Fibroblast of peridontal ligament (primary cell): ENCODE measurements around the gene TTC7B.

Source experiments
- DNase-seq: peaks from one replicate; pipeline ENCODE4 v3.0.0-alpha.2; 2010; ENCODE audit errors: extremely low read depth

Gene TTC7B

DNA sequence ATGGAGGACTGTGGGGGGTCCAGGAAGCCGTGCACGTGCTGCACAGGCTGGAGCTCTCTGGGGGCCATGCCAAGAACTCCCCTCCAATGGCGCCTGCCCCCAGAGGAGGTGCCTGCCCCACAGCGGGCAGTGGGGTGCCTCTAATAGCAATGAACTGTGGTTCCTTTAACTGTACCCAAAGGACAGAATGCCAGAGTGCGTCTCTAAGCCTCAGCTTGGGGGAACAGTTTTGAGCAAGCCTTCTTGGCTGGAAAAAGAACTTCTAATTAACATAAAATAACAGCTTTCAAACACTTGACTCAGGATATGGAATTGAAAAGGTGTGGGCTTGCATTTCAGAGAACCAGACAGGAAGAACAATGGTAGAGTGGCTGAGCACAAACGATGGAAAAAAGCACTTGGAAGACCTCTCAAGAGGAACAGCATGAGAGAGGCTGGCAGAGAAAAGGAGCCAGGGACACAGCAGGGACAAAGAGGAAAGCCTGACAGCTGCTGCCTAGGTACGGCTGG lies 195.6 kb downstream of the TTC7B start:
- no peak for DNase-seq

DNA sequence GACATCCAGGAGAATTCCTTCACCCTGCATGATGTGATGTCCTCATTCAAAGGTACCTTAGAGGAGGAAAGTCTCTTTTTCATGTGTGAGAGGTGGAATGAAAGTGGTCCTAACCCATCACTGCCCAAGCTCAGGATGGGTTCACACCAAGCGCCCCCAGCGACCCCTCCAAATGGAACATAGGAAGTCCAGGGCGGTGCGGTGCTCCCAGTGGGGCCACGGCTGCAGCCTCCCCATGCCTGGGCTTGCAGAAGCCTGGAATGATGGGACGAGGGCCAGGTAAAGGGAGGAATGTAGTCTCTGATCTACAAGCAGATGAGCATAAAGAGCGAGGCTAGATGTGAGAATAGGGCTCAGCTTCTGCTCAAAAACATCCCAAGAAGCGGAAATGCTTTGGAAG lies 196.3 kb downstream of the TTC7B start:
- DNase-seq: no peak

- no peak for DNase-seq
These were observed 198.3 kb downstream of the TTC7B start for GRCh38 chr14:90617961-90618360.

DNA sequence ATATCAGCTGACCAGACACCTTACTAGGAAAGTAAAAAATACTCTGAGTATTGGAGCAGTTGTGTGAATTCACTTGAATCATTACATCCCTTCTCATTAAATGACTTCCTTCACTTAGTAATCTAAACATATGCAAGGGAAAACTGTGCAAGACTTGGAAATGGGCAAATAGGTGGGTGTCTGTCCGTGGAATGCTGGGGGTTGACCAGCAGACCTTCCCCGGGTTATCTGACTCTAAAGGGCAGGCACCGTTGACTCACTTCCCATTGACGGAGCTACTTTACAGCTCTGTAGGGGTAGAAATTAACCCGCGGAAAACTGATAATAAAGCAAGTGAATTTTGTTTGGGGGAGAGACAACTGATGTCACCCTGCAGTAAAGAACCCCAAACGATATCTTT lies 199.3 kb downstream of the TTC7B start:
- no peak for DNase-seq

- no peak for DNase-seq
These were observed 199.9 kb downstream of the TTC7B start for GRCh38 chr14:90616313-90616712.

- no peak for DNase-seq
These were observed 200.6 kb downstream of the TTC7B start for GRCh38 chr14:90615517-90616060.

GRCh38 chr14:90614696-90615516 lies 201.3 kb downstream of the TTC7B start:
- DNase-seq: no peak

DNA sequence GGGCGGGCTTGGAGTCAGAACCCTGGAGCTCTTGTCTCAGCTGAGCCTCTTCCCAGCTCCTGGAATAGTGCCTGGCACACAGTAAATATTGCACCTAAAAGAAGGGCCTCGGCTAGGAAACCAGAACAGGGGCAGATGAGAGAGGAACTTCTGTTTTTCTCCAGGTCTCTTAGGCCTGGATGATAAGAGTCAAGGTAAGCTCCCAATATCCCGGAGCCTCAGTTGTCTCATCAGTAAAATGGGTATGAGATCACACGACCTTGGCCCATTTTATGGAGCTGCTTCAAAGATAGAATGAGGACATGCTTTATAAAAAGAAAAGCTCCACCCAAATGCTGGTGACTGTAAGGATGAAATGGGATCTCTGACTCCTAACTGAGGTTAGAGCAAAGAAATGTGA lies 202.2 kb downstream of the TTC7B start:
- DNase-seq: no peak

DNA sequence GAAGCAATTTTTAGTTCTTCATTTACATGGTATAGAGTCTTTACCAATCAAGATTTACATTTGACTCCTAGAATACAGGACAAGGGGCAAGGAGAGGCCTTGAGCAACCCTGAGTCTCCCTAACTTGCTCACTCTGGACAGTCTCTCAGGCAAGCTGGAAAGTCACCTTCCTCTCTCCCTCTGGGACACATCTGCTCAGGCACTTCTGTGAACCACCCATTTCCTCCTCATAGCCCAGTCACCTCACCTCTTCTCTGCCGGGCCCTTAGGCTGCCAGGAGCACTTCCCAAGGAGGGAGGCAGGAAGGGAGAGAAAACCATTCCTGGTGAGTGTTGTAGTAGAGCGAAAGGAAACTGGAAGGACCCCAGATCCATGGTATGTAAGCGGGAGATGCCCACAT lies 202.8 kb downstream of the TTC7B start:
- DNase-seq: no peak

DNA sequence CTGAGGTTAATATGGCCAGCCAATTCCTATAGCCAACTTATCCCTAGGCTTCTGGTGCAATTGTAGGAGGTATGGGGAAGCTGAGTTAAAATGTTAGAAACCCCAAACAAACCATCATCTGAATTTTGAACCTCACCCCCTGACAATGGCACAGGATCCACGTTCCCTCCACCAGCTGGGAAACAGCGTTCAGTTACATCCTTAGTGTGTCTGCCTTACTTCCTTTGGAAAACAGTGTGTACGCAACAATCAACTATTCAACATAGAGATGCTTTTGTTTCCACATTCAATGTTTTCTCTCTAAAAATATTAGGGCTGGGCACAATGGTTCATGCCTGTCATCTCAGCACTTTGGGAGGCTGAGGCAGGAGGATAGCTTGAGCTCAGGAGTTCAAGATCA lies 203.4 kb downstream of the TTC7B start:
- no peak for DNase-seq

- DNase-seq: peak; percentile 46
These were observed 204.3 kb downstream of the TTC7B start for GRCh38 chr14:90611936-90612335.

DNA sequence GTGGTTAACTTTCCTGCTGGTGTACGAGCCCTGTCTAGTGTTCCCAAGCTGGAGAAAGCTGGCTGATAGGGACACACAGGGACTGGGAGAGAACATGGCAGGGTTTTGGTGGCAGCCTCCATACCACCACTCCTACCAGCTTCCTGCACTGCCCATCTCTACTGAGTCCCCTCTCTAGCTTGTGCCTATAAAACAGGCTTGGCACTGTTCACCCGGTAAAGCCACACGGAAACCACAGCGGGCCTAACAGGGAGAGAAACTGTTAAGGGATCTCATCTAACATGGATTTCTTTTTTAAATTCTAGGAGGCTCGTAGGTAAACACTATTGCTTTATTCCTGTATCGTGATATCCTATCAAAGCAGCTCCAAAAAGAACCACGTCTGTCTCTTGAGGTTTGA lies 204.7 kb downstream of the TTC7B start:
- DNase-seq: no peak

DNA sequence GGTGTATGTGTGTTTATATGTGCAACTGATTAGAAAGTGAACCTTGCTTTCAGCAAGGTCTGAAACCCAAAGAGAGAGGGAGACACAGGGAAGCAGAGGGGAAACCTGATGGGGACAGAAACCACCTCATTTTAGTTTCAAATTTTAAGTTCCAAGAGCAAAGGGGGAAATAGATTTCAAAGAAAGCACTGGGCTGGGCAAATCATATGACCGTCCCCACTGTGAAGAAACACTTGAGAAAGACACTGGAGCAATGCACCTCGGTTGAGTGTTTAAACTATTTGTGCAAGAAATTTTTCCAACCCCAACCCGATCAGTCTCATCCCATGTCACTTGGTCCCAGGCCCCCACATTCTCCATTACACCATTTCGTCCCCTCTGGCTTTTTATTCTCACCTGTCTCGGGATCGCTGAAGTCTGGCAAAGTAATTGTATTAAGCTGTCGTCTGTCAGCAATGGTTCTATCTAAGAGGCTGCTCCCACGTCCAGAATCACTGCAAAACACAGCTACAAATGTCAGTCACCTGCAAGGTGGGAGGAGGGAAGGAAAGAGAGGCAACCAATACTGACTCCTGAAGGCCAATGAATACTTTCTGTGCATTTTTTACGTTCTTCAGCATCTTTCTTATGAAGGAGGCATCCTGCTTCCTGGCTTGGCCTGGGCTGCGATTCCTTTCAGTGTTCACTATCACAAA lies 205.7 kb downstream of the TTC7B start:
- DNase-seq: no peak

DNA sequence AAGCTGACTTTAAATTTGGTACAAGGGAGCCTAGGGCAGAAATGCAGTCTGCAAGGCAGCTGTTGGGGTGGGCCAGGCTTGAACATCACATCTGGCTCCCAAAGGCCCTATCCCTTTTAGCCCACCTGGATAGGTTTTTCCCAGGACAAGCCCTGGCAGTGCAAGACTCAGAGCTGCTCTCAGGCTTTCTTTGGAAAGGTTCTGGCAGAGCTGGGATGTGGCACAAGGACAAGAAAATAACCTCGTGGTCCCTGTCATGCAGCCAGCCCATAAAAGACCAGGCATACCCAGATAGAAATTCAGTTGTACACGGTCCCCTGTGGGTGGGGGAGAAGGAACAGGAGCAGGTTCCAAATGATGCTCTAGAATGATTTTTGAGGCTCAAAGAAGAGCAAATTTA lies 206.9 kb downstream of the TTC7B start:
- no peak for DNase-seq

GRCh38 chr14:90608929-90609341 lies 207.3 kb downstream of the TTC7B start:
- no peak for DNase-seq

DNA sequence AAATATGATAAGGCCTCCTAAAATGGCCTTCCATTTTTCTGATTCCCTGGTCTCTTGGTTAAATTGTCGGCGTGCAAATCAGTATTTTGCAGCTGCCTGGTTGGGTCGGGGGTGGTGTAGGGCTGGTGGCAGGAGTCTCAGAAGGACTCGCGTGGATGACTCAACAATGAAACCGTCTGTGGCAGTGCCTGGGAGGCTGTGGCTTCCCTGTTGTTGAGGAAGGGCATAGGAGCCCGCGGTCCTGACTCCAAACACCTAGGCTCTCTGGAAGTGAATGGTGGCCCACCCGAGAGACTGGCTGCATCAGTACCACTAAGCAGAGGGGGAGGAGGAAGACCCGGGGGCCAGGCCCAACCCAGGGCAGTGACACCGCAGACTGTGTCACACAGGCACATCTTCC lies 207.9 kb downstream of the TTC7B start:
- no peak for DNase-seq

GRCh38 chr14:90607141-90607540 lies 209.1 kb downstream of the TTC7B start:
- DNase-seq: no peak

GRCh38 chr14:90606434-90606833 lies 209.8 kb downstream of the TTC7B start:
- no peak for DNase-seq

DNA sequence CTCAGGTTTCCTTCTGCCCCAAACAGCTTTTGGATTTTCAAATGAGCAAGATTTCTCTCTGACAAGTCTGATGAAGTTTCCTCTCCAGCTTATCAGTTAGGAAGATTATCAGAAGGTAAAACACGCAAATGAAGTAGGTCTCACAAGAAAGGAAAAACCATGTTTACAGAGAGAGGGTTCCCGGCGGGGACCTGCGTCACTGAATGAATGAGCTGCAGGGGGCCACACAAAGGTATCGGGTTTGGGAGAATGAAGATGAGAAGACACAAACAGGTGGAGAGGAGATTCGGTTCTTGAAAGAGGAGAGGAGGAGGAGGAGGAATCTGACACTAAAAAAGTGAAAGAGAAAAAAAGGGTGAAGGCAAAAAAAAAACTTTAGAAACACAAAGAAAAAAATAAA lies 210.8 kb downstream of the TTC7B start:
- no peak for DNase-seq

GRCh38 chr14:90604356-90604755 lies 211.9 kb downstream of the TTC7B start:
- no peak for DNase-seq

GRCh38 chr14:90603841-90604240 lies 212.4 kb downstream of the TTC7B start:
- DNase-seq: no peak

DNA sequence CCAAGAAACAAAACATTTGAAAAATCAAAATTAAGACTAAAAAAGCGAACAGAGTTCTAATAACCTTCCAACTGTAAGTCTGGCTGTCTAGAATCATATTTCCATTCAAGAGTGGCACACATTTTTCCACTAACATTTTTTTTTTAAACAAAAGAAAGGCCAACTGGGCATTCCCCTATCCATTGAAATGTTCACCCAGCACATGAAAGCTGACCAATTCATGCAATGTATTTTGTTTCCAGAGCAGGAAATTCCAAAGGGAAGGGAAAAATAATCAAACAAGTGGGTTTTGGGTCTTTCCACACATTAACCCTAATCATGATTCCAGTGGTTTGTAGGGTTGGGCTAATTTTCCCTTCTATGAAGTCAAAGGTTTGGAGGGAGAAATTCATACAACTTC lies 212.9 kb downstream of the TTC7B start:
- peak; percentile 51 for DNase-seq
